Activated naive CD4-positive, alpha-beta T cell treated with anti-CD3 and anti-CD28 coated beads, Interleukin-2, amount 10 ng/mL, durations not matched to agents 7 days and 5 days (primary cell): Measurements from ENCODE around the gene ZSWIM3.

Experiments used
- CTCF ChIA-PET: fragments of 350-600 bp; sonication (Branson Sonifier 250); formaldehyde crosslinking; loops from one replicate; lab custom pipeline; 2021; ENCODE audit warnings: antibody characterized with exemption; lab: Charles Lee
- DNase-seq: peaks from one replicate; pipeline ENCODE4 v3.0.0-alpha.2; 2020
- H3K27ac Mint-ChIP-seq: one replicate; pipeline ENCODE4 v1.8.0; 2021; ENCODE audit warnings: mild to moderate bottlenecking, moderate library complexity, mixed read lengths
- H3K27me3 Mint-ChIP-seq: one replicate; pipeline ENCODE4 v1.8.0; 2021; ENCODE audit warnings: mild to moderate bottlenecking, mixed read lengths
- H3K36me3 Mint-ChIP-seq: one replicate; pipeline ENCODE4 v1.8.0; 2021; ENCODE audit warnings: mixed read lengths
- H3K4me1 Mint-ChIP-seq: one replicate; pipeline ENCODE4 v1.8.0; 2021; ENCODE audit warnings: mixed read lengths
- H3K4me3 Mint-ChIP-seq: one replicate; pipeline ENCODE4 v1.8.0; 2021; ENCODE audit warnings: mild to moderate bottlenecking, moderate library complexity, mixed read lengths
- H3K9me3 Mint-ChIP-seq: one replicate; pipeline ENCODE4 v1.8.0; 2021; ENCODE audit warnings: mixed read lengths

The ZSWIM3 gene

GRCh38 chr20:45921337-45922189, 64.1 kb downstream of the ZSWIM3 start:
- H3K27me3 Mint-ChIP-seq, result peaks cover 68% of the 10 kb centered on the region
- no peaks in the 10 kb centered on the region for H3K9me3 Mint-ChIP-seq
- no peaks in the 10 kb centered on the region for H3K4me1 Mint-ChIP-seq
- CTCF ChIA-PET, result interaction anchor here (0.7 kb wide), 1 partner anchor 98 kb away, joined by 3 read pairs; no protein-coding TSS in a partner anchor
- DNase-seq, result no peak
- H3K27ac Mint-ChIP-seq, result no peak overlapping the region
- no peak overlapping the region for H3K4me3 Mint-ChIP-seq
- H3K36me3 Mint-ChIP-seq, result no peaks in the 10 kb centered on the region

GRCh38 chr20:45924391-45925261, 67.2 kb downstream of the ZSWIM3 start:
- DNase-seq, result no peak
- H3K4me3 Mint-ChIP-seq, result no peak overlapping the region
- H3K27ac Mint-ChIP-seq, result no peak overlapping the region
- H3K36me3 Mint-ChIP-seq, result no peaks in the 10 kb centered on the region
- CTCF ChIA-PET, result interaction anchor here (2.0 kb wide), 1 partner anchor 45 kb away, joined by 8 read pairs; no protein-coding TSS in a partner anchor
- no peaks in the 10 kb centered on the region for H3K4me1 Mint-ChIP-seq
- H3K9me3 Mint-ChIP-seq, result no peaks in the 10 kb centered on the region
- peaks cover 53% of the 10 kb centered on the region for H3K27me3 Mint-ChIP-seq

GRCh38 chr20:45925821-45926506, 68.5 kb downstream of the ZSWIM3 start:
- Mint-ChIP-seq H3K9me3 (no peaks in the 10 kb centered on the region), H3K4me3 (no peak overlapping the region), H3K27ac (no peak overlapping the region), H3K4me1 (no peaks in the 10 kb centered on the region), H3K36me3 (no peaks in the 10 kb centered on the region), H3K27me3 (peaks cover 39% of the 10 kb centered on the region)
- DNase-seq, result no peak
- CTCF ChIA-PET, result no interaction called here

- no peak overlapping the region for H3K27ac Mint-ChIP-seq
- H3K36me3 Mint-ChIP-seq, result no peaks in the 10 kb centered on the region
- peaks cover 32% of the 10 kb centered on the region for H3K27me3 Mint-ChIP-seq
- no peak overlapping the region for H3K4me3 Mint-ChIP-seq
- no peaks in the 10 kb centered on the region for H3K9me3 Mint-ChIP-seq
- H3K4me1 Mint-ChIP-seq, result no peaks in the 10 kb centered on the region
- no peak for DNase-seq
- CTCF ChIA-PET, result interaction anchor here (1.8 kb wide), 1 partner anchor 44 kb away, joined by 5 read pairs; no protein-coding TSS in a partner anchor
Observed at GRCh38 chr20:45926731-45927070, 69.3 kb downstream of the ZSWIM3 start.

GRCh38 chr20:45927071-45927878, 69.9 kb downstream of the ZSWIM3 start:
- H3K27me3 Mint-ChIP-seq, result peaks cover 26% of the 10 kb centered on the region
- H3K4me1 Mint-ChIP-seq, result peaks cover 2% of the 10 kb centered on the region
- CTCF ChIA-PET, result interaction anchor here (1.2 to 1.8 kb wide), 2 partner anchors 37 to 43 kb away, joined by 3 to 5 read pairs; no protein-coding TSS in a partner anchor
- DNase-seq, result no peak
- H3K4me3 Mint-ChIP-seq, result no peak overlapping the region
- H3K36me3 Mint-ChIP-seq, result no peaks in the 10 kb centered on the region
- no peaks in the 10 kb centered on the region for H3K9me3 Mint-ChIP-seq
- H3K27ac Mint-ChIP-seq, result no peak overlapping the region
